Kidney (tissue), 14 donors: ENCODE data around the gene C14orf132. TPM values are rescaled to one million over a fixed set of nuclear protein-coding genes. Genes with fewer than 3 reads are reported as not detected.

Experiments used
- DNase-seq, 5 donors: peaks; one replicate each; pipeline ENCODE4 v3.0.0-alpha.2; 2013 to 2020
- FAIRE-seq: peaks from 2 replicates; lab custom pipeline; 2012; peaks lifted over from hg19 to GRCh38; lab: Jason Lieb, UNC
- H3K27ac ChIP-seq, 2 donors: one replicate each; pipeline ENCODE4 v1.7.0; 2013; ENCODE audit warnings: low read depth in 2 of 2, low read length in 2 of 2, inconsistent platforms in 1 of 2
- H3K27me3 ChIP-seq: one replicate; pipeline ENCODE4 v1.7.1; 2013; ENCODE audit warnings: low read length, inconsistent platforms; ENCODE audit not compliant: control insufficient read depth, insufficient read depth
- H3K36me3 ChIP-seq, 3 donors: one replicate each; pipeline versions ENCODE4 v1.7.0 to v1.7.1; 2013; ENCODE audit warnings: low read length in 3 of 3, control low read depth in 1 of 3, inconsistent platforms in 1 of 3; ENCODE audit not compliant: insufficient read depth in 3 of 3, control insufficient read depth in 2 of 3
- H3K4me1 ChIP-seq, 3 donors: one replicate each; pipeline versions ENCODE4 v1.7.0 to v1.7.1; 2013; ENCODE audit warnings: low read length in 3 of 3, inconsistent platforms in 1 of 3, low read depth in 1 of 3; ENCODE audit not compliant: control insufficient read depth in 2 of 3, insufficient read depth in 2 of 3
- H3K4me3 ChIP-seq, 3 donors: one replicate each; pipeline versions ENCODE4 v1.7.0 to v1.8.1; 2013; ENCODE audit warnings: low read length in 3 of 3, control low read depth in 1 of 3, inconsistent platforms in 1 of 3
- H3K9ac ChIP-seq, 3 donors: one replicate each; pipeline versions ENCODE4 v1.7.0 to v1.7.1; 2013; ENCODE audit warnings: low read length in 3 of 3, control low read depth in 1 of 3, inconsistent platforms in 1 of 3
- H3K9me3 ChIP-seq, 3 donors: one replicate each; pipeline versions ENCODE4 v1.7.0 to v1.7.1; 2013; ENCODE audit warnings: low read length in 3 of 3, control low read depth in 1 of 3, inconsistent platforms in 1 of 3; ENCODE audit not compliant: control insufficient read depth in 2 of 3, insufficient read depth in 1 of 3
- CTCF ChIP-seq: IDR thresholded peaks from 3 replicates; pipeline ENCODE4 v1.5.1; 2012; ENCODE audit warnings: mild to moderate bottlenecking, moderate library complexity, borderline replicate concordance; ENCODE audit not compliant: insufficient read depth; ENCODE audit errors: extremely low read depth
- intact Hi-C: fragments of 100-400 bp; cut with DNase I; formaldehyde crosslinking; loops from one replicate; pipeline ENCODE4 v1.11.1; 2022
- polyA plus RNA-seq: library from polyadenylated mRNA; stranded (reverse); fragments of 350-450 nt; fragmentation: Illumina TruSeq; extraction: RNeasy Lipid Tissue Mini Kit (QIAGEN cat#74804); gene quantifications from one replicate; pipeline ENCODE4 v1.2.3, GENCODE V29; 2014; ENCODE audit warnings: low read depth, low replicate concordance; ENCODE audit not compliant: insufficient read depth
- total RNA-seq: library from RNA; stranded (reverse); fragmentation: NEBNext Ultra II Directional; extraction: Animal tissue kit (Norgen Biotek cat#: 25700); gene quantifications from one replicate; pipeline ENCODE4 v1.2.1, GENCODE V29; 2021
- donor health status: control.
- donor health status: control.
- donor health status: control.
- donor health status: control.
- donor health status: control.
- donor health status: DM: yes; HTN: yes; CAD: no.
- donor health status: Normal renal cell carcinoma (clear cell type).

The C14orf132 gene
- total and polyA plus RNA-seq, 2 donors from 2014 or later, result 6.0 to 17.5 TPM

GRCh38 chr14:96102081-96102856, 63.1 kb downstream of the C14orf132 start:
- Histone ChIP-seq H3K4me1 (peaks cover 0 to 11% (median 7%) of the 10 kb centered on the region in 3 donors), H3K9ac (no peak overlapping the region), H3K4me3 (no peak overlapping the region), H3K27me3 (no peaks in the 10 kb centered on the region), H3K27ac (no peak overlapping the region), H3K36me3 (no peaks in the 10 kb centered on the region), H3K9me3 (no peaks in the 10 kb centered on the region)
- DNase-seq (peak in 3 of 5 donors; percentile 15 to 43 (median 37)), FAIRE-seq (no peak)
- no peak for TF ChIP-seq CTCF
- intact Hi-C loops, result no loop called here

GRCh38 chr14:96103075-96103474, 63.9 kb downstream of the C14orf132 start:
- H3K4me1 ChIP-seq, result peaks cover 0 to 11% (median 7%) of the 10 kb centered on the region in 3 donors
- intact Hi-C loops, result no loop called here
- H3K9ac ChIP-seq, result no peak overlapping the region
- DNase-seq (no peak), FAIRE-seq (no peak)
- H3K4me3 ChIP-seq, result no peak overlapping the region
- no peaks in the 10 kb centered on the region for H3K9me3 ChIP-seq
- no peaks in the 10 kb centered on the region for H3K27me3 ChIP-seq
- no peaks in the 10 kb centered on the region for H3K36me3 ChIP-seq
- no peak overlapping the region for H3K27ac ChIP-seq
- no peak for TF ChIP-seq CTCF

GRCh38 chr14:96103560-96104460, 64.6 kb downstream of the C14orf132 start:
- FAIRE-seq (no peak), DNase-seq (peak in 2 of 5 donors; percentile 24 to 39)
- Histone ChIP-seq H3K4me1 (peaks cover 0 to 11% (median 7%) of the 10 kb centered on the region in 3 donors), H3K9ac (no peak overlapping the region), H3K27me3 (no peaks in the 10 kb centered on the region), H3K4me3 (no peak overlapping the region), H3K27ac (peak overlapping the region; percentile 63 to 70), H3K9me3 (no peaks in the 10 kb centered on the region), H3K36me3 (no peaks in the 10 kb centered on the region)
- no peak for TF ChIP-seq CTCF
- intact Hi-C loops, result no loop called here
